Upper lobe of left lung (tissue), 6 donors: ENCODE measurements around the gene REC114. TPM values are rescaled to one million over a fixed set of nuclear protein-coding genes. Genes with fewer than 3 reads are reported as not detected.
"Not testable (repeated sequence)": the region's sequence is repeated elsewhere in the genome, so short reads cannot be mapped to it uniquely, and the experiment has no call there.

Source experiments
- ATAC-seq, 2 donors: fragments of 200-7000 bp; cut with Tn5 transposase; one replicate each; pipeline ENCODE4 v1.9.1; 2022; ENCODE audit warnings: mild to moderate bottlenecking in 2 of 2, moderate library complexity in 2 of 2; ENCODE audit not compliant: low FRiP score in 2 of 2
- DNase-seq, 2 donors: peaks; one replicate each; pipeline ENCODE4 v3.0.0-alpha.2; 2019 to 2020
- H3K27ac ChIP-seq, 4 donors: fragments of 200-600 bp; sonication (generic); one replicate each; pipeline ENCODE4 v1.5.1; 2016 to 2019
- H3K27me3 ChIP-seq, 4 donors: fragments of 200-600 bp; sonication (generic); one replicate each; pipeline ENCODE4 v1.5.1; 2017 to 2019
- H3K36me3 ChIP-seq, 4 donors: fragments of 200-600 bp; sonication (generic); one replicate each; pipeline ENCODE4 v1.5.1; 2016 to 2019
- H3K4me1 ChIP-seq, 4 donors: fragments of 200-600 bp; sonication (generic); one replicate each; pipeline ENCODE4 v1.5.1; 2018 to 2019
- H3K4me3 ChIP-seq, 4 donors: fragments of 200-600 bp; sonication (generic); one replicate each; pipeline ENCODE4 v1.5.1; 2017 to 2019; ENCODE audit warnings: mild to moderate bottlenecking in 2 of 4, moderate library complexity in 1 of 4
- H3K9me3 ChIP-seq, 4 donors: fragments of 200-600 bp; sonication (generic); one replicate each; pipeline ENCODE4 v1.5.1; 2018 to 2019
- CTCF ChIP-seq, 6 experiments: fragments of 450-650 bp in 4 of 6; fragments of 200-600 bp in 2 of 6; sonication (generic) in 2 of 6; IDR thresholded peaks; one replicate each; pipeline ENCODE4 v1.5.1; 2016 to 2019; ENCODE audit warnings: antibody characterized with exemption in 6 of 6
- EP300 ChIP-seq, 4 donors: sonication (generic); formaldehyde crosslinking; IDR thresholded peaks; one replicate each; pipeline ENCODE4 v1.5.1; 2017; ENCODE audit warnings: antibody characterized with exemption in 4 of 4, control low read depth in 2 of 4
- POLR2A ChIP-seq, 4 donors: fragments of 450-650 bp; IDR thresholded peaks; one replicate each; pipeline ENCODE4 v1.5.1; 2016 to 2017; ENCODE audit warnings: antibody characterized with exemption in 4 of 4, mild to moderate bottlenecking in 2 of 4
- POLR2AphosphoS5 ChIP-seq, 2 donors: sonication (generic); formaldehyde crosslinking; IDR thresholded peaks; one replicate each; pipeline ENCODE4 v1.5.1; 2017; ENCODE audit warnings: antibody characterized with exemption in 2 of 2
- WGBS, 2 donors: methylation state at CpG; one replicate each; pipeline ENCODE4 v1.1.5; 2017 to 2018; 5-methylcytosine and 5-hydroxymethylcytosine counted together
- total RNA-seq, 6 donors: library from RNA; depleted of rRNA in 4 of 6; stranded (reverse); fragments of >200 nt in 4 of 6; gene quantifications; one replicate each; pipeline versions ENCODE4 v1.1.0 to v1.2.1, GENCODE V29; 2016 to 2021
- donor health status: DM: no; HTN: no; CAD: no; lungs with moderate emphysema.
- donor health status: DM: no; HTN: yes; CAD: no; lungs with severe emphysema.

The REC114 gene
- total RNA-seq, 6 donors from 2014 or later, result not detected

- H3K27ac ChIP-seq, result no peak overlapping the region
- DNase-seq (no peak), ATAC-seq (no peak)
- no peak overlapping the region for H3K4me3 ChIP-seq
- 71 to 80% methylated on average over 2 of the region's 2 CpGs for WGBS, 2 donors
- no peaks in the 10 kb centered on the region for H3K36me3 ChIP-seq
- H3K9me3 ChIP-seq, result no peaks in the 10 kb centered on the region
- no peaks in the 10 kb centered on the region for H3K4me1 ChIP-seq
- TF ChIP-seq POLR2A (IDR thresholded peaks at IDR 0.05) (no peak), CTCF (IDR thresholded peaks at IDR 0.05) (no peak), EP300 (IDR thresholded peaks at IDR 0.05) (no peak), POLR2AphosphoS5 (IDR thresholded peaks at IDR 0.05) (no peak)
- no peaks in the 10 kb centered on the region for H3K27me3 ChIP-seq
Measured at GRCh38 chr15:73425510-73425909, 17.5 kb upstream of the REC114 start.

GRCh38 chr15:73426323-73426994 lies 16.5 kb upstream of the REC114 start:
- Histone ChIP-seq H3K27ac (no peak overlapping the region), H3K36me3 (no peaks in the 10 kb centered on the region), H3K4me3 (no peak overlapping the region), H3K9me3 (no peaks in the 10 kb centered on the region), H3K27me3 (no peaks in the 10 kb centered on the region), H3K4me1 (no peaks in the 10 kb centered on the region)
- DNase-seq, result no peak
- no peak for TF ChIP-seq POLR2A (IDR thresholded peaks at IDR 0.05)
- TF ChIP-seq CTCF (IDR thresholded peaks at IDR 0.05), result no peak
- TF ChIP-seq POLR2AphosphoS5 (IDR thresholded peaks at IDR 0.05), result no peak
- no peak for TF ChIP-seq EP300 (IDR thresholded peaks at IDR 0.05)
- ATAC-seq, result no peak
- WGBS, 2 donors, result 47 to 49% methylated on average over 5 of the region's 5 CpGs

- not testable (repeated sequence) for H3K4me1 ChIP-seq, DNase-seq, ATAC-seq, H3K36me3 ChIP-seq, H3K27me3 ChIP-seq, H3K9me3 ChIP-seq, H3K4me3 ChIP-seq, H3K27ac ChIP-seq
- WGBS, 2 donors, result 89 to 91% methylated on average over 7 of the region's 7 CpGs
Measured at GRCh38 chr15:73431329-73431728, 11.6 kb upstream of the REC114 start.

GRCh38 chr15:73433873-73434272 lies 9.1 kb upstream of the REC114 start:
- DNase-seq (no peak), ATAC-seq (no peak)
- H3K9me3 ChIP-seq, result no peaks in the 10 kb centered on the region
- H3K36me3 ChIP-seq, result no peaks in the 10 kb centered on the region
- H3K27ac ChIP-seq, result no peak overlapping the region
- no peaks in the 10 kb centered on the region for H3K4me1 ChIP-seq
- H3K27me3 ChIP-seq, result no peaks in the 10 kb centered on the region
- WGBS, 2 donors, result 74 to 86% methylated on average over 4 of the region's 4 CpGs
- TF ChIP-seq EP300 (IDR thresholded peaks at IDR 0.05), result no peak
- TF ChIP-seq POLR2A (IDR thresholded peaks at IDR 0.05), result no peak
- TF ChIP-seq CTCF (IDR thresholded peaks at IDR 0.05), result no peak
- no peak for TF ChIP-seq POLR2AphosphoS5 (IDR thresholded peaks at IDR 0.05)
- H3K4me3 ChIP-seq, result no peak overlapping the region

- Histone ChIP-seq H3K36me3 (no peaks in the 10 kb centered on the region), H3K4me3 (no peak overlapping the region), H3K4me1 (no peaks in the 10 kb centered on the region), H3K9me3 (no peaks in the 10 kb centered on the region), H3K27me3 (no peaks in the 10 kb centered on the region), H3K27ac (no peak overlapping the region)
- no peak for DNase-seq
- no peak for ATAC-seq
- 75 to 92% methylated on average over 2 of the region's 2 CpGs for WGBS, 2 donors
- TF ChIP-seq POLR2A (IDR thresholded peaks at IDR 0.05) (no peak), POLR2AphosphoS5 (IDR thresholded peaks at IDR 0.05) (no peak), EP300 (IDR thresholded peaks at IDR 0.05) (no peak), CTCF (IDR thresholded peaks at IDR 0.05) (no peak)
Measured at GRCh38 chr15:73436613-73437012, 6.4 kb upstream of the REC114 start.
